Endothelial cell of umbilical vein (primary cell): ENCODE measurements around the gene SPAM1. TPM values are rescaled to one million over a fixed set of nuclear protein-coding genes. Genes with fewer than 3 reads are reported as not detected.

Experiments
- BruUV-seq: library from RNA; stranded (reverse); fragments of 400-500 nt; replicated peaks from 2 replicates; lab custom pipeline; 2021; lab: Mats Ljungman, UMichigan
- CTCF ChIA-PET: fragments of 300-600, 350-600 bp; sonication (Branson Sonifier 250); formaldehyde crosslinking; loops from one replicate; lab custom pipeline; 2021; ENCODE audit warnings: antibody characterized with exemption, inconsistent platforms; lab: Charles Lee
- POLR2A ChIA-PET: fragments of 300-600, 350-600 bp; sonication (Branson Sonifier 250); formaldehyde crosslinking; loops from one replicate; lab custom pipeline; 2021; ENCODE audit warnings: antibody characterized with exemption, inconsistent platforms; lab: Charles Lee
- DNase-seq: peaks from one replicate; pipeline ENCODE4 v3.0.0-alpha.2; 2011; ENCODE audit warnings: low read depth, low spot score
- FAIRE-seq: peaks from 2 replicates; lab custom pipeline; 2011; peaks lifted over from hg19 to GRCh38; lab: Jason Lieb, UNC
- H2AFZ ChIP-seq: 2 replicates; pipeline ENCODE4 v1.6.0; 2012; ENCODE audit warnings: low read depth, low read length, control low read depth, inconsistent platforms
- H3K27ac ChIP-seq: 2 replicates; pipeline ENCODE4 v1.5.1; 2011; ENCODE audit warnings: low read depth, mild to moderate bottlenecking, control low read depth, low read length, moderate library complexity; ENCODE audit not compliant: insufficient read depth
- H3K27me3 ChIP-seq, 2 experiments: 2 replicates each; pipeline versions ENCODE4 v1.6.0 to v1.6.1; 2011; ENCODE audit warnings: low read length in 2 of 2, mixed read lengths in 1 of 2; ENCODE audit not compliant: control insufficient read depth in 2 of 2, insufficient read depth in 2 of 2
- H3K36me3 ChIP-seq, 2 experiments: 2 replicates in 1 of 2; 3 replicates in 1 of 2; pipeline ENCODE4 v1.5.1; 2011; ENCODE audit warnings: low read length in 2 of 2, mild to moderate bottlenecking in 1 of 2, moderate library complexity in 1 of 2; ENCODE audit not compliant: control insufficient read depth in 2 of 2, insufficient read depth in 2 of 2; ENCODE audit errors: extremely low read depth in 1 of 2
- H3K4me1 ChIP-seq: 3 replicates; pipeline ENCODE4 v1.5.1; 2011; ENCODE audit warnings: mild to moderate bottlenecking, low read length; ENCODE audit not compliant: control insufficient read depth, insufficient read depth; ENCODE audit errors: extremely low read depth
- H3K4me2 ChIP-seq: 2 replicates; pipeline ENCODE4 v1.6.1; 2011; ENCODE audit warnings: low read length, control low read depth, mixed read lengths; ENCODE audit not compliant: insufficient read depth
- H3K4me3 ChIP-seq, 3 experiments: fragments of 200-600 bp in 1 of 3; sonication (generic), shearing (Covaris generic) in 1 of 3; replicated peaks in 1 of 3; 2 replicates each; pipeline ENCODE4 v1.5.1; 2011 to 2016; ENCODE audit warnings: control low read depth in 3 of 3, low read length in 3 of 3, mild to moderate bottlenecking in 2 of 3, inconsistent platforms in 1 of 3, low read depth in 1 of 3, moderate library complexity in 1 of 3; ENCODE audit not compliant: insufficient read depth in 1 of 3
- H3K79me2 ChIP-seq: 2 replicates; pipeline ENCODE4 v1.6.0; 2012; ENCODE audit warnings: low read length, inconsistent platforms; ENCODE audit not compliant: control insufficient read depth, insufficient read depth
- H3K9ac ChIP-seq: replicated peaks from 2 replicates; pipeline ENCODE3; 2011; ENCODE audit warnings: low read length, control low read depth; ENCODE audit not compliant: insufficient read depth; ENCODE audit errors: extremely low read depth
- H3K9me1 ChIP-seq: replicated peaks from 3 replicates; pipeline ENCODE4 v1.6.0; 2011; ENCODE audit warnings: mild to moderate bottlenecking, low read length; ENCODE audit not compliant: control insufficient read depth, insufficient read depth; ENCODE audit errors: extremely low read depth
- H3K9me3 ChIP-seq: replicated peaks from 2 replicates; pipeline ENCODE4 v1.5.1; 2012; ENCODE audit warnings: low read length, inconsistent platforms; ENCODE audit not compliant: control insufficient read depth, insufficient read depth
- H4K20me1 ChIP-seq: replicated peaks from 2 replicates; pipeline ENCODE3; 2011; ENCODE audit warnings: mild to moderate bottlenecking, low read length; ENCODE audit not compliant: control insufficient read depth, insufficient read depth; ENCODE audit errors: extremely low read depth
- CTCF ChIP-seq, 2 donors: IDR thresholded peaks; 1 replicate in 1 of 2; 2 replicates in 1 of 2; pipeline ENCODE4 v1.5.1; 2011; ENCODE audit warnings: low read length in 2 of 2, mild to moderate bottlenecking in 2 of 2, moderate library complexity in 2 of 2, control low read depth in 1 of 2, inconsistent platforms in 1 of 2, low read depth in 1 of 2; ENCODE audit not compliant: insufficient read depth in 1 of 2; ENCODE audit errors: extremely low read depth in 1 of 2
- EZH2 ChIP-seq: IDR thresholded peaks from 2 replicates; pipeline ENCODE4 v1.6.1; 2012; ENCODE audit warnings: borderline replicate concordance, low read depth, mild to moderate bottlenecking, moderate library complexity, low read length, inconsistent platforms; ENCODE audit not compliant: severe bottlenecking
- FOS ChIP-seq: IDR thresholded peaks from 2 replicates; pipeline ENCODE4 v1.6.1; 2011; ENCODE audit warnings: mild to moderate bottlenecking, low read length, moderate library complexity, borderline replicate concordance; ENCODE audit not compliant: insufficient read depth
- GATA2 ChIP-seq: IDR thresholded peaks from 2 replicates; pipeline ENCODE4 v1.7.0; 2011; ENCODE audit warnings: low read depth, mild to moderate bottlenecking, moderate library complexity, mixed read lengths, low read length; ENCODE audit not compliant: insufficient read length, insufficient read depth
- JUN ChIP-seq: IDR thresholded peaks from 2 replicates; pipeline ENCODE4 v1.6.1; 2011; ENCODE audit warnings: borderline replicate concordance, low read depth; ENCODE audit not compliant: insufficient read length, insufficient read depth
- MAX ChIP-seq: IDR thresholded peaks from 2 replicates; pipeline ENCODE4 v1.6.1; 2011; ENCODE audit not compliant: insufficient read depth, insufficient read length
- MYC ChIP-seq: IDR thresholded peaks from one replicate; pipeline ENCODE4 v1.6.1; 2011; ENCODE audit warnings: mild to moderate bottlenecking, low read depth, low read length
- POLR2AphosphoS5 ChIP-seq: IDR thresholded peaks from 2 replicates; pipeline ENCODE4 v1.6.1; 2012; ENCODE audit warnings: low read depth, mild to moderate bottlenecking, control low read depth, low read length, moderate library complexity; ENCODE audit not compliant: insufficient read depth
- dilution Hi-C: fragments of 300-500 bp; cut with MboI; formaldehyde crosslinking; loops from one replicate; pipeline ENCODE4 v1.15.0; 2019; ENCODE audit warnings: low sequenced_read_pairs; ENCODE audit not compliant: extremely low pct_ligation_motif_present
- intact Hi-C: fragments of 100-400 bp; cut with micrococcal nuclease; formaldehyde crosslinking; loops from one replicate; pipeline ENCODE4 v1.10.0; 2022
- polyA plus RNA-seq, 4 experiments: library from polyadenylated mRNA; depleted of rRNA in 3 of 4; stranded (reverse) in 3 of 4; unstranded in 1 of 4; fragments of >200 nt; gene quantifications; 2 replicates each; pipeline versions ENCODE4 v1.2.1 to v1.2.3, GENCODE V29; 2011 to 2012; ENCODE audit warnings: missing spikeins in 1 of 4
- total RNA-seq: library from RNA; stranded (reverse); gene quantifications from 2 replicates; pipeline ENCODE4 v1.2.3, GENCODE V29; 2021

Gene SPAM1
- total and polyA plus RNA-seq, 2 donors (not counting 3 experiments of a cell fraction or from before 2014, with no cell fraction given), result not detected

DNA sequence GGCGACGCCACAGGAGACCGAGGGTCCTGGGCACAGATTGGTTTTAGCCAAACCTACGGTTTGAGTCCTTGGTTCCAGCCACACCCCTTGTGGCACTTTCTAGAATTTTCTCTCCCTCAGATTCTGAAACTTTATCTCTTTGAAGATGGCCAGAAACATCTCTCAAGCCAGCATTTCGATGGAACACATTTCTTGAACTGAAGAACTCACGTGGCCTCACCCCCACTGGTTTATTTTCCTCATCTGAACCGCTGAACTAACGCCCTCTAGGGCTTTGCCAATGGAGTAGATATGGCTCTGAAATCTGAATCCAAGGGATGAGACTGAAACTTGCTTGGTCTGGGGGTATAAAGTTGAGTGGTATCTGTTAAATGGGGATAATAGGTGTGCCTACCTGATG lies 6.7 kb upstream of the SPAM1 start:
- Histone ChIP-seq H3K9me3 (no peaks in the 10 kb centered on the region), H3K36me3 (no peaks in the 10 kb centered on the region), H4K20me1 (no peaks in the 10 kb centered on the region), H3K4me2 (no peak overlapping the region), H3K27me3 (peaks cover 0 to 2% of the 10 kb centered on the region in 2 experiments), H3K4me3 (no peak overlapping the region), H3K9ac (no peak overlapping the region), H3K9me1 (no peaks in the 10 kb centered on the region), H3K4me1 (no peaks in the 10 kb centered on the region), H2AFZ (no peak overlapping the region), H3K27ac (no peak overlapping the region), H3K79me2 (no peaks in the 10 kb centered on the region)
- DNase-seq (no peak), FAIRE-seq (no peak)
- intact Hi-C loops, result loop anchor here (5.0 kb wide), 1 partner anchor 281 kb away; no protein-coding TSS in a partner anchor
- POLR2A ChIA-PET, result no interaction called here
- CTCF ChIA-PET, result no interaction called here
- no peak for TF ChIP-seq GATA2
- no TSS peak for BruUV-seq
- dilution Hi-C loops, result no loop called here

- no peaks in the 10 kb centered on the region for H3K9me3 ChIP-seq
- DNase-seq, result no peak
- no peaks in the 10 kb centered on the region for H4K20me1 ChIP-seq
- no peaks in the 10 kb centered on the region for H3K9me1 ChIP-seq
- H2AFZ ChIP-seq, result no peak overlapping the region
- H3K36me3 ChIP-seq, result no peaks in the 10 kb centered on the region
- H3K27ac ChIP-seq, result no peak overlapping the region
- TF ChIP-seq EZH2, result no peak
- TF ChIP-seq POLR2AphosphoS5, result no peak
- no peak for TF ChIP-seq FOS
- no peak for TF ChIP-seq MYC
- no peak for TF ChIP-seq MAX
- no peak for TF ChIP-seq GATA2
- TF ChIP-seq JUN, result no peak
- TF ChIP-seq CTCF (IDR thresholded peaks at IDR 0.05; ENCODE audit: extremely low read depth in 1 of 2, insufficient read depth in 1 of 2, low read depth in 1 of 2, low read length in 2 of 2), result no peak
- no peaks in the 10 kb centered on the region for H3K79me2 ChIP-seq
- ChIA-PET CTCF (no interaction called here), POLR2A (no interaction called here)
- dilution Hi-C loops, result no loop called here
- no peak for FAIRE-seq
- BruUV-seq, result no TSS peak
- H3K27me3 ChIP-seq, result no peaks in the 10 kb centered on the region
- no peak overlapping the region for H3K9ac ChIP-seq
- no peak overlapping the region for H3K4me2 ChIP-seq
- H3K4me1 ChIP-seq, result no peaks in the 10 kb centered on the region
- no peak overlapping the region for H3K4me3 ChIP-seq
- intact Hi-C loops, result no loop called here
Measured at GRCh38 chr7:123923599-123923998, 1.4 kb upstream of the SPAM1 start.
